ENCODE data around the gene DRC3. TPM values are rescaled to one million over a fixed set of nuclear protein-coding genes. Genes with fewer than 3 reads are reported as not detected.

The DRC3 gene
- total RNA-seq, 1 experiment from 2014 or later = 1.0 TPM

DNA sequence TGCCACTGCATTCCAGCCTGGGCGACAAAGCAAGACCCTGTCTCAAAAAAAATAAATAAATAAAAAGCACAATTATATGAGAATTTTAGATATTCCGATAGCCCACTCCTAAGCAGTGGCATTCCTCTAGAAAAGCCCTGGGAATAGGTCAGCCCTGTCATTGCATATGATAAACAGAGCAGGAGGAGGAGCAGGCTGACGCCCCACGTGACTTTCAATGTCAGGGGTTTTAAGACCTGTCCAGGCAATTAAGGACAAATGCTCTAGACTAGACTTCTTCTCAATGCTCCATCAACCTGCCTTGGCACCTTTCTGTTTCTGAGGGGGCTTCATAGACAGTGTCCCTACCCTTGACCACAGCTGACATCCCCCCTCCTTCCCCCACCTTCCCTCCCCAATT, 8.0 kb upstream of the DRC3 start:
- DNase-seq (ENCODE audit: low spot score) = no peak
- no peaks in the 10 kb centered on the region for H3K9me3 ChIP-seq (ENCODE audit: low read depth, low read length, poor library complexity, severe bottlenecking)
- H3K27ac ChIP-seq (ENCODE audit: low read depth, low read length, poor library complexity, severe bottlenecking) = no peak overlapping the region
- TF ChIP-seq, protein P1, sequence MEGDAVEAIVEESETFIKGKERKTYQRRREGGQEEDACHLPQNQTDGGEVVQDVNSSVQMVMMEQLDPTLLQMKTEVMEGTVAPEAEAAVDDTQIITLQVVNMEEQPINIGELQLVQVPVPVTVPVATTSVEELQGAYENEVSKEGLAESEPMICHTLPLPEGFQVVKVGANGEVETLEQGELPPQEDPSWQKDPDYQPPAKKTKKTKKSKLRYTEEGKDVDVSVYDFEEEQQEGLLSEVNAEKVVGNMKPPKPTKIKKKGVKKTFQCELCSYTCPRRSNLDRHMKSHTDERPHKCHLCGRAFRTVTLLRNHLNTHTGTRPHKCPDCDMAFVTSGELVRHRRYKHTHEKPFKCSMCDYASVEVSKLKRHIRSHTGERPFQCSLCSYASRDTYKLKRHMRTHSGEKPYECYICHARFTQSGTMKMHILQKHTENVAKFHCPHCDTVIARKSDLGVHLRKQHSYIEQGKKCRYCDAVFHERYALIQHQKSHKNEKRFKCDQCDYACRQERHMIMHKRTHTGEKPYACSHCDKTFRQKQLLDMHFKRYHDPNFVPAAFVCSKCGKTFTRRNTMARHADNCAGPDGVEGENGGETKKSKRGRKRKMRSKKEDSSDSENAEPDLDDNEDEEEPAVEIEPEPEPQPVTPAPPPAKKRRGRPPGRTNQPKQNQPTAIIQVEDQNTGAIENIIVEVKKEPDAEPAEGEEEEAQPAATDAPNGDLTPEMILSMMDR (conservative IDR thresholded peaks at IDR 0.05; ENCODE audit: low read depth, low read length) = no peak
- TF ChIP-seq EZH2 (IDR thresholded peaks at IDR 0.05; ENCODE audit: borderline replicate concordance, low read depth, low read length, poor library complexity, severe bottlenecking) = no peak
- POLR2A ChIA-PET (ENCODE audit: low non-redundant PET) = no interaction called here
- CTCF ChIA-PET = no interaction called here
- H3K36me3 ChIP-seq (ENCODE audit: insufficient read depth, low read length, poor library complexity, severe bottlenecking) = no peaks in the 10 kb centered on the region
- no peaks in the 10 kb centered on the region for H3K4me1 ChIP-seq (ENCODE audit: insufficient read depth, low read length, poor library complexity, severe bottlenecking)
- H3K4me3 ChIP-seq (ENCODE audit: low read depth, low read length, poor library complexity, severe bottlenecking) = no peak overlapping the region
- intact Hi-C loops (cut with micrococcal nuclease; ENCODE audit: unreplicated experiment) = no loop called here
- no TSS peak for BruUV-seq (replicated peaks)
- H3K27me3 ChIP-seq (replicated peaks; ENCODE audit: insufficient read depth, low read depth, low read length, poor library complexity) = no peaks in the 10 kb centered on the region

DNA sequence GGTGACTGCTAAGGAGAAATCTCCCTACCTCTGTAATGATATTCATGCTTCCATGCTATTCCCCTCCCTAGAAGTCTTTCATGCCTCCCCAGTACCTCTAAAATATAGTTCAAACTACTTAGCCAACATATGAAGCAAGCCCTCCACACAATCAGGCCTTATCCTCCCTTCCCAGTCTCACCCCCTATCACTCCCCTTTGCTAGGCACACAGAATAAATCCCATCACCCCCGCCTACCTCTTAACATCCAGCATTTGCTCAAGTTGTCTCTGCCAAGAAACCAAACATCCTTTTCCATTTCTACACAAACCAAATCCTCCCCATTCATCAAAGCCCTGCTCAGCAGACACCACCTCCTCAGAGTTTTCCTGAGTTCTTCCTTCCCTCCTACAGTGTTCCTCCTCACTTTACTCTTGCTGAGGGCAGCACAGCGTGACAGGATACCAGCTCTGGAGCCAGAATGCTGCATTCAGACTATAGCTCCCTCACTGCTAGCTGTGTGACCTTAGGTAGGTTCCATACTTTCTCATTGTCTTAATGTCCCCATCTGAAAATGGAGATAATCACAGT, 7.4 kb upstream of the DRC3 start:
- no peak for TF ChIP-seq EZH2 (IDR thresholded peaks at IDR 0.05; ENCODE audit: borderline replicate concordance, low read depth, low read length, poor library complexity, severe bottlenecking)
- TF ChIP-seq, protein P1 (conservative IDR thresholded peaks at IDR 0.05; ENCODE audit: low read depth, low read length) = no peak
- no peak overlapping the region for H3K4me3 ChIP-seq (ENCODE audit: low read depth, low read length, poor library complexity, severe bottlenecking)
- H3K27me3 ChIP-seq (replicated peaks; ENCODE audit: insufficient read depth, low read depth, low read length, poor library complexity) = no peaks in the 10 kb centered on the region
- H3K9me3 ChIP-seq (ENCODE audit: low read depth, low read length, poor library complexity, severe bottlenecking) = no peaks in the 10 kb centered on the region
- POLR2A ChIA-PET (ENCODE audit: low non-redundant PET) = no interaction called here
- intact Hi-C loops (cut with micrococcal nuclease; ENCODE audit: unreplicated experiment) = no loop called here
- no TSS peak for BruUV-seq (replicated peaks)
- no peak for DNase-seq (ENCODE audit: low spot score)
- no peaks in the 10 kb centered on the region for H3K4me1 ChIP-seq (ENCODE audit: insufficient read depth, low read length, poor library complexity, severe bottlenecking)
- CTCF ChIA-PET = no interaction called here
- no peak overlapping the region for H3K27ac ChIP-seq (ENCODE audit: low read depth, low read length, poor library complexity, severe bottlenecking)
- H3K36me3 ChIP-seq (ENCODE audit: insufficient read depth, low read length, poor library complexity, severe bottlenecking) = no peaks in the 10 kb centered on the region

DNA sequence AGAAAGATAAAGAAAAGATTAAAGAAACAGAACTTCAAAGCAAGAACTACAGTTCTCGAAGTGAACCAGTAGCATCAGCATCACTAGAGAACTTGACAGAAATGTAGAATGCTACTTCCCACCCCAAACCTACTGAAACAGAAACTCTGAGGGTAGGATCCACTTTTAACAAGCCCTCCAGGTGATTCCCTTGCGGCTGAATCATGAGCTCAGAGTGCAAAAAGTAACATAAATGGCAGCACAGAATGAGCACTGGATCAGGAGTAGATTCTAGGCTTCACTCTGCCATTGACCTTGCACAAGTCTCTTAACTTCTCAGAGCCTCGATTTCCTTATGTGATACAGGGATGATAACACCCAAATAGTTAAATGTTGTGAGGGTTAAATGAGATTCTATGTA, 6.3 kb upstream of the DRC3 start:
- no peaks in the 10 kb centered on the region for H3K36me3 ChIP-seq (ENCODE audit: insufficient read depth, low read length, poor library complexity, severe bottlenecking)
- no peak overlapping the region for H3K27ac ChIP-seq (ENCODE audit: low read depth, low read length, poor library complexity, severe bottlenecking)
- peaks cover 8% of the 10 kb centered on the region for H3K4me1 ChIP-seq (ENCODE audit: insufficient read depth, low read length, poor library complexity, severe bottlenecking)
- no peak overlapping the region for H3K4me3 ChIP-seq (ENCODE audit: low read depth, low read length, poor library complexity, severe bottlenecking)
- ChIA-PET CTCF (no interaction called here), POLR2A (ENCODE audit: low non-redundant PET) (no interaction called here)
- BruUV-seq (replicated peaks) = no TSS peak
- no peaks in the 10 kb centered on the region for H3K9me3 ChIP-seq (ENCODE audit: low read depth, low read length, poor library complexity, severe bottlenecking)
- DNase-seq (ENCODE audit: low spot score) = no peak
- no peaks in the 10 kb centered on the region for H3K27me3 ChIP-seq (replicated peaks; ENCODE audit: insufficient read depth, low read depth, low read length, poor library complexity)
- intact Hi-C loops (cut with micrococcal nuclease; ENCODE audit: unreplicated experiment) = no loop called here
- no peak for TF ChIP-seq EZH2 (IDR thresholded peaks at IDR 0.05; ENCODE audit: borderline replicate concordance, low read depth, low read length, poor library complexity, severe bottlenecking)
- TF ChIP-seq, protein P1 (conservative IDR thresholded peaks at IDR 0.05; ENCODE audit: low read depth, low read length) = no peak
